H1 (cell line): Measurements from ENCODE around the gene AGPAT2. TPM values are rescaled to one million over a fixed set of nuclear protein-coding genes. Genes with fewer than 3 reads are reported as not detected.

Experiments
- CHD7 ChIP-seq: fragments of 300-600 bp; sonication (generic); IDR thresholded peaks from 2 replicates; pipeline ENCODE4 v1.7.1; 2012; ENCODE audit warnings: low read length, moderate library complexity, mild to moderate bottlenecking, inconsistent platforms; ENCODE audit not compliant: insufficient replicate concordance
- JUN ChIP-seq: IDR thresholded peaks from 2 replicates; pipeline ENCODE4 v1.6.1; 2011; ENCODE audit warnings: low read depth, mild to moderate bottlenecking, improper control_type of control experiment, low read length
- KDM4A ChIP-seq: IDR thresholded peaks from one replicate; pipeline ENCODE4 v1.7.1; 2012; ENCODE audit warnings: low read depth, mild to moderate bottlenecking, moderate library complexity, low read length, inconsistent platforms; ENCODE audit not compliant: severe bottlenecking
- KDM5A ChIP-seq: fragments of 200-600 bp; IDR thresholded peaks from 2 replicates; pipeline ENCODE4 v1.7.1; 2012; ENCODE audit warnings: mild to moderate bottlenecking, low read length, inconsistent platforms, mixed read lengths
- POLR2AphosphoS5 ChIP-seq: IDR thresholded peaks from 2 replicates; pipeline ENCODE4 v1.6.1; 2011; ENCODE audit warnings: low read depth, low read length
- polyA plus RNA-seq, 7 experiments: library from polyadenylated mRNA; depleted of rRNA in 3 of 7; stranded (reverse) in 5 of 7; unstranded in 2 of 7; fragments of >200 nt in 5 of 7; fragments of 200-250 nt in 2 of 7; gene quantifications; 1 replicate in 5 of 7; 2 replicates in 1 of 7; 4 replicates in 1 of 7; pipeline versions ENCODE4 v1.2.1 to v1.2.3, GENCODE V29; 2011 to 2013; ENCODE audit warnings: missing spikeins in 2 of 7, mixed read lengths in 2 of 7
- total RNA-seq: library from RNA; stranded (reverse); fragmentation: NEBNext Ultra II Directional; extraction: Animal tissue kit (Norgen Biotek cat#: 25700); gene quantifications from 2 replicates; pipeline ENCODE4 v1.2.1, GENCODE V29; 2021

Gene AGPAT2
- total and polyA plus RNA-seq, 2 of the 8 experiments (the other 6 are each of a cell fraction or from before 2014, with no cell fraction given), result 31.6 to 37.6 TPM

GRCh38 chr9:136643596-136644342 lies 43.5 kb downstream of the AGPAT2 start (continued):
- TF ChIP-seq CHD7 (no peak), JUN (no peak), POLR2AphosphoS5 (no peak), KDM5A (no peak), KDM4A (no peak)
